Esophagus squamous epithelium (tissue), 5 donors: Measurements from ENCODE around the gene PSMD13. TPM values are rescaled to one million over a fixed set of nuclear protein-coding genes. Genes with fewer than 3 reads are reported as not detected.

Source experiments
- DNase-seq: peaks from one replicate; lab custom pipeline; 2025; lab: John Stamatoyannopoulos, UW
- H3K27ac ChIP-seq, 4 donors: fragments of 200-600 bp; sonication (generic); one replicate each; pipeline ENCODE4 v1.5.1; 2016 to 2019; ENCODE audit warnings: mild to moderate bottlenecking in 1 of 4
- H3K27me3 ChIP-seq, 4 donors: fragments of 200-600 bp; sonication (generic); 1 replicate in 3 of 4; 2 replicates in 1 of 4; pipeline versions ENCODE4 v1.5.1 to v1.6.0; 2017 to 2021; ENCODE audit warnings: antibody characterized with exemption in 1 of 4
- H3K36me3 ChIP-seq, 3 donors: fragments of 200-600 bp; sonication (generic); one replicate each; pipeline ENCODE4 v1.5.1; 2016 to 2019
- H3K4me1 ChIP-seq, 3 donors: fragments of 200-600 bp; sonication (generic); one replicate each; pipeline ENCODE4 v1.5.1; 2017 to 2019
- H3K4me3 ChIP-seq, 4 donors: fragments of 200-600 bp; sonication (generic); 1 replicate in 3 of 4; 2 replicates in 1 of 4; pipeline ENCODE4 v1.5.1; 2016 to 2019; ENCODE audit warnings: mild to moderate bottlenecking in 2 of 4, moderate library complexity in 1 of 4
- H3K9me3 ChIP-seq, 3 donors: fragments of 200-600 bp; sonication (generic); one replicate each; pipeline ENCODE4 v1.5.1; 2016 to 2019
- CTCF ChIP-seq, 6 experiments: fragments of 450-650 bp in 4 of 6; fragments of 200-600 bp in 2 of 6; sonication (generic) in 2 of 6; IDR thresholded peaks; one replicate each; pipeline ENCODE4 v1.5.1; 2016 to 2019; ENCODE audit warnings: antibody characterized with exemption in 6 of 6, mild to moderate bottlenecking in 4 of 6, moderate library complexity in 4 of 6
- POLR2A ChIP-seq, 4 donors: fragments of 450-650 bp; IDR thresholded peaks; one replicate each; pipeline ENCODE4 v1.6.1; 2017; ENCODE audit warnings: antibody characterized with exemption in 4 of 4, mild to moderate bottlenecking in 4 of 4, moderate library complexity in 3 of 4
- WGBS, 2 donors: methylation state at CpG; one replicate each; pipeline ENCODE4 v1.1.5; 2018; 5-methylcytosine and 5-hydroxymethylcytosine counted together
- intact Hi-C: fragments of 100-400 bp; cut with DNase I; formaldehyde crosslinking; loops from one replicate; pipeline ENCODE4 v1.15.0; 2022
- total RNA-seq, 4 donors: library from RNA; depleted of rRNA; stranded (reverse); fragments of >200 nt; gene quantifications; one replicate each; pipeline ENCODE4 v1.1.0, GENCODE V29; 2016
- donor health status: DM: yes; HTN: yes; CAD: no.

Gene PSMD13
- total RNA-seq, 4 donors from 2014 or later, result 46.4 to 116 (median 105) TPM

- Histone ChIP-seq H3K4me1 (peaks cover 0 to 24% (median 0%) of the 10 kb centered on the region in 3 donors), H3K4me3 (no peak overlapping the region), H3K9me3 (no peaks in the 10 kb centered on the region), H3K36me3 (peaks cover 0 to 45% (median 12%) of the 10 kb centered on the region in 3 donors), H3K27me3 (no peaks in the 10 kb centered on the region), H3K27ac (no peak overlapping the region)
- TF ChIP-seq POLR2A (IDR thresholded peaks at IDR 0.05), result no peak
- TF ChIP-seq CTCF (IDR thresholded peaks at IDR 0.05), result no peak
- 36 to 74% methylated on average over 8 of the region's 8 CpGs for WGBS, 2 donors
- intact Hi-C loops, result no loop called here
- no peak for DNase-seq
These were observed 37.0 kb upstream of the PSMD13 start for GRCh38 chr11:199782-200181.

GRCh38 chr11:200224-201003 lies 36.4 kb upstream of the PSMD13 start:
- TF ChIP-seq CTCF (IDR thresholded peaks at IDR 0.05), result no peak
- no peak for TF ChIP-seq POLR2A (IDR thresholded peaks at IDR 0.05)
- intact Hi-C loops, result no loop called here
- 81 to 85% methylated on average over 4 to 13 of the region's 13 CpGs for WGBS, 2 donors
- Histone ChIP-seq H3K27me3 (no peaks in the 10 kb centered on the region), H3K36me3 (peaks cover 0 to 51% (median 18%) of the 10 kb centered on the region in 3 donors), H3K4me1 (peaks cover 2 to 30% (median 5%) of the 10 kb centered on the region in 3 donors), H3K27ac (no peak overlapping the region), H3K4me3 (no peak overlapping the region), H3K9me3 (no peaks in the 10 kb centered on the region)
- DNase-seq, result no peak

- no peaks in the 10 kb centered on the region for H3K9me3 ChIP-seq
- peaks cover 12 to 44% (median 15%) of the 10 kb centered on the region in 3 donors for H3K4me1 ChIP-seq
- H3K36me3 ChIP-seq, result peaks cover 0 to 56% (median 18%) of the 10 kb centered on the region in 3 donors
- DNase-seq, result no peak
- no peak overlapping the region for H3K4me3 ChIP-seq
- H3K27ac ChIP-seq, result no peak overlapping the region
- no peaks in the 10 kb centered on the region for H3K27me3 ChIP-seq
- 67 to 73% methylated on average over 15 of the region's 15 CpGs for WGBS, 2 donors
- TF ChIP-seq POLR2A (IDR thresholded peaks at IDR 0.05) (no peak), CTCF (IDR thresholded peaks at IDR 0.05) (no peak)
- intact Hi-C loops, result no loop called here
These were observed 34.8 kb upstream of the PSMD13 start for GRCh38 chr11:201966-202365.

- WGBS, 2 donors, result 67 to 81% methylated on average over 6 to 8 of the region's 8 CpGs
- Histone ChIP-seq H3K4me3 (no peak overlapping the region), H3K36me3 (peaks cover 0 to 56% (median 18%) of the 10 kb centered on the region in 3 donors), H3K27me3 (no peaks in the 10 kb centered on the region), H3K9me3 (no peaks in the 10 kb centered on the region), H3K4me1 (peaks cover 12 to 44% (median 15%) of the 10 kb centered on the region in 3 donors), H3K27ac (peak overlapping the region in 1 of 4 donors; percentile 21)
- DNase-seq, result no peak
- intact Hi-C loops, result no loop called here
- no peak for TF ChIP-seq CTCF (IDR thresholded peaks at IDR 0.05)
- no peak for TF ChIP-seq POLR2A (IDR thresholded peaks at IDR 0.05)
These were observed 34.3 kb upstream of the PSMD13 start for GRCh38 chr11:202490-202889.
